ENCODE measurements around the gene AXIN1. TPM values are rescaled to one million over a fixed set of nuclear protein-coding genes. Genes with fewer than 3 reads are reported as not detected.

Gene AXIN1
- total RNA-seq, 2 donors from 2014 or later: 31.2 to 35.2 TPM

GRCh38 chr16:398561-399339 is 46.2 kb upstream of the AXIN1 start:
- intact Hi-C loops (cut with DNase I): no loop called here
- H3K27me3 ChIP-seq (replicated peaks; ENCODE audit: insufficient read depth): no peaks in the 10 kb centered on the region
- no peaks in the 10 kb centered on the region for H3K36me3 ChIP-seq
- TF ChIP-seq CTCF (IDR thresholded peaks at IDR 0.05) (no peak), POLR2A (IDR thresholded peaks at IDR 0.05) (no peak), POLR2AphosphoS5 (IDR thresholded peaks at IDR 0.05) (no peak)
- peak overlapping the region in 1 of 2 donors; percentile 83 for H3K4me3 ChIP-seq
- peaks cover 11% of the 10 kb centered on the region for H3K4me1 ChIP-seq (replicated peaks)
- no peak for DNase-seq (ENCODE audit: low spot score)
- WGBS: 87% methylated on average over 20 of the region's 24 CpGs
- peak overlapping the region; percentile 76 to 93 for H3K27ac ChIP-seq
- H3K9me3 ChIP-seq: no peaks in the 10 kb centered on the region

- Histone ChIP-seq H3K27me3 (replicated peaks; ENCODE audit: insufficient read depth) (no peaks in the 10 kb centered on the region), H3K4me1 (replicated peaks) (peaks cover 11% of the 10 kb centered on the region), H3K9me3 (no peaks in the 10 kb centered on the region), H3K4me3 (peak overlapping the region; percentile 66 to 83), H3K27ac (peak overlapping the region; percentile 76 to 93), H3K36me3 (no peaks in the 10 kb centered on the region)
- intact Hi-C loops (cut with DNase I): no loop called here
- DNase-seq (ENCODE audit: low spot score): peak; percentile 82
- TF ChIP-seq POLR2A (IDR thresholded peaks at IDR 0.05) (no peak), CTCF (IDR thresholded peaks at IDR 0.05) (peak in 3 of 4 experiments; percentile 21 to 74 (median 68)), POLR2AphosphoS5 (IDR thresholded peaks at IDR 0.05) (no peak)
- WGBS: 18% methylated on average over 25 of the region's 29 CpGs
Observed at GRCh38 chr16:397736-398332, 45.3 kb upstream of the AXIN1 start.

- Histone ChIP-seq H3K36me3 (no peaks in the 10 kb centered on the region), H3K9me3 (no peaks in the 10 kb centered on the region), H3K27me3 (replicated peaks; ENCODE audit: insufficient read depth) (no peaks in the 10 kb centered on the region), H3K4me1 (replicated peaks) (peaks cover 11% of the 10 kb centered on the region), H3K27ac (peak within 1 kb of the TSS; percentile 76 to 93), H3K4me3 (peak within 1 kb of the TSS; percentile 66 to 83)
- WGBS: under 1% methylated on average over 35 of the region's 75 CpGs
- TF ChIP-seq POLR2A (IDR thresholded peaks at IDR 0.05) (no peak), CTCF (IDR thresholded peaks at IDR 0.05) (no peak), POLR2AphosphoS5 (IDR thresholded peaks at IDR 0.05) (no peak)
- intact Hi-C loops (cut with DNase I): no loop called here
- DNase-seq (ENCODE audit: low spot score): no peak
Observed at GRCh38 chr16:397135-397661, 44.7 kb upstream of the AXIN1 start, which contains the start of gene NME4. NME4 (plus strand) TSS chr16:397199; CDS start chr16:397223, 24 bp downstream.

GRCh38 chr16:396605-397004 is 44.1 kb upstream of the AXIN1 start:
- TF ChIP-seq CTCF (IDR thresholded peaks at IDR 0.05) (no peak), POLR2A (IDR thresholded peaks at IDR 0.05) (no peak), POLR2AphosphoS5 (IDR thresholded peaks at IDR 0.05) (no peak)
- no peak for DNase-seq (ENCODE audit: low spot score)
- Histone ChIP-seq H3K4me3 (peak overlapping the region; percentile 66 to 83), H3K27ac (peak overlapping the region; percentile 76 to 93), H3K36me3 (no peaks in the 10 kb centered on the region), H3K27me3 (replicated peaks; ENCODE audit: insufficient read depth) (no peaks in the 10 kb centered on the region), H3K4me1 (replicated peaks) (peaks cover 11% of the 10 kb centered on the region), H3K9me3 (no peaks in the 10 kb centered on the region)
- WGBS: 2% methylated on average over 22 of the region's 22 CpGs
- intact Hi-C loops (cut with DNase I): no loop called here

Data from prostate gland (tissue), 2 donors.